Trophoblast cell (in vitro differentiated cells and primary cell): ENCODE results near the gene ABCG4.
"Not testable (repeated sequence)": the region's sequence is repeated elsewhere in the genome, so short reads cannot be mapped to it uniquely, and the experiment has no call there.

ENCODE experiments used
- DNase-seq, 2 donors: peaks; one replicate each; pipeline ENCODE4 v3.0.0-alpha.2; 2016
- H2AFZ ChIP-seq: 2 replicates; pipeline ENCODE4 v1.6.1; 2013; ENCODE audit warnings: low read length, moderate library complexity, mild to moderate bottlenecking; ENCODE audit not compliant: insufficient read depth, poor library complexity
- H2AK5ac ChIP-seq: 2 replicates; pipeline ENCODE4 v1.6.1; 2013; ENCODE audit warnings: mild to moderate bottlenecking, low read length
- H2BK120ac ChIP-seq: 2 replicates; pipeline ENCODE4 v1.6.1; 2013; ENCODE audit warnings: low read length, mild to moderate bottlenecking, moderate library complexity; ENCODE audit not compliant: insufficient read depth, poor library complexity
- H2BK12ac ChIP-seq: 2 replicates; pipeline ENCODE4 v1.6.1; 2013; ENCODE audit warnings: mild to moderate bottlenecking, low read length, moderate library complexity
- H2BK5ac ChIP-seq: 2 replicates; pipeline ENCODE4 v1.6.1; 2013; ENCODE audit warnings: low read length, low read depth, moderate library complexity, mild to moderate bottlenecking; ENCODE audit not compliant: poor library complexity
- H3K14ac ChIP-seq: 2 replicates; pipeline ENCODE4 v1.6.1; 2013; ENCODE audit warnings: mild to moderate bottlenecking, low read length
- H3K18ac ChIP-seq: 2 replicates; pipeline ENCODE4 v1.6.1; 2013; ENCODE audit warnings: mild to moderate bottlenecking, low read length
- H3K23ac ChIP-seq: 2 replicates; pipeline ENCODE4 v1.6.1; 2013; ENCODE audit warnings: low read length
- H3K27ac ChIP-seq: 2 replicates; pipeline ENCODE4 v1.5.1; 2013; ENCODE audit warnings: low read depth, mild to moderate bottlenecking, inconsistent platforms, low read length, moderate library complexity
- H3K27me3 ChIP-seq: 2 replicates; pipeline ENCODE4 v1.6.1; 2013; ENCODE audit warnings: inconsistent platforms, mild to moderate bottlenecking, low read length, moderate library complexity; ENCODE audit not compliant: insufficient read depth
- H3K36me3 ChIP-seq, 2 experiments: 1 replicate in 1 of 2; 2 replicates in 1 of 2; pipeline ENCODE4 v1.6.1; 2013; ENCODE audit warnings: low read length in 2 of 2, mild to moderate bottlenecking in 2 of 2, moderate library complexity in 1 of 2; ENCODE audit not compliant: insufficient read depth in 2 of 2, control insufficient read depth in 1 of 2
- H3K4ac ChIP-seq: 2 replicates; pipeline ENCODE4 v1.6.1; 2013; ENCODE audit warnings: low read depth, mild to moderate bottlenecking, low read length, moderate library complexity
- H3K4me1 ChIP-seq, 2 experiments: 1 replicate in 1 of 2; 2 replicates in 1 of 2; pipeline ENCODE4 v1.6.1; 2013; ENCODE audit warnings: low read length in 2 of 2, mild to moderate bottlenecking in 2 of 2, moderate library complexity in 1 of 2; ENCODE audit not compliant: insufficient read depth in 2 of 2, control insufficient read depth in 1 of 2
- H3K4me2 ChIP-seq: 2 replicates; pipeline ENCODE4 v1.6.1; 2013; ENCODE audit warnings: inconsistent platforms, mild to moderate bottlenecking, low read length, moderate library complexity
- H3K4me3 ChIP-seq: 2 replicates; pipeline ENCODE4 v1.5.1; 2013; ENCODE audit warnings: mild to moderate bottlenecking, low read depth, low read length, inconsistent platforms
- H3K79me1 ChIP-seq: one replicate; pipeline ENCODE4 v1.6.1; 2013; ENCODE audit warnings: low read length
- H3K79me2 ChIP-seq: 2 replicates; pipeline ENCODE4 v1.6.1; 2013; ENCODE audit warnings: low read length, mild to moderate bottlenecking; ENCODE audit not compliant: control insufficient read depth, insufficient read depth, poor library complexity
- H3K9ac ChIP-seq: 2 replicates; pipeline ENCODE4 v1.6.1; 2013; ENCODE audit warnings: mild to moderate bottlenecking, low read length
- H3K9me3 ChIP-seq: 2 replicates; pipeline ENCODE4 v1.6.1; 2013; ENCODE audit warnings: low read depth, mild to moderate bottlenecking, control low read depth, inconsistent platforms, low read length; ENCODE audit not compliant: insufficient read depth
- H4K12ac ChIP-seq: 2 replicates; pipeline ENCODE4 v1.6.1; 2013; ENCODE audit warnings: low read depth, mild to moderate bottlenecking, low read length, moderate library complexity
- H4K8ac ChIP-seq: 2 replicates; pipeline ENCODE4 v1.6.1; 2013; ENCODE audit warnings: low read depth, mild to moderate bottlenecking, low read length, moderate library complexity
- H4K91ac ChIP-seq: one replicate; pipeline ENCODE4 v1.6.1; 2013; ENCODE audit warnings: low read depth, mild to moderate bottlenecking, low read length, moderate library complexity
- WGBS: extraction: QIAGEN DNeasy Blood & Tissue Kit; methylation state at CpG from one replicate; pipeline ENCODE4 v1.1.7; 2013; ENCODE audit warnings: missing lambda C conversion rate; ENCODE audit not compliant: insufficient read length, insufficient coverage; ENCODE audit errors: extremely low coverage; 5-methylcytosine and 5-hydroxymethylcytosine counted together

Gene ABCG4

GRCh38 chr11:119130662-119131061, 18.2 kb upstream of the ABCG4 start:
- Histone ChIP-seq H3K9me3 (no peaks in the 10 kb centered on the region), H2AK5ac (no peak overlapping the region), H3K4ac (no peak overlapping the region), H3K23ac (no peak overlapping the region), H4K8ac (no peak overlapping the region), H2BK5ac (no peak overlapping the region), H3K27me3 (no peaks in the 10 kb centered on the region), H3K36me3 (peaks cover 38 to 40% of the 10 kb centered on the region in 2 experiments), H4K12ac (no peak overlapping the region), H3K4me3 (no peak overlapping the region), H2BK120ac (no peak overlapping the region), H3K79me1 (no peaks in the 10 kb centered on the region), H3K4me1 (no peaks in the 10 kb centered on the region), H3K4me2 (no peak overlapping the region), H3K14ac (no peak overlapping the region), H3K9ac (no peak overlapping the region), H2BK12ac (no peak overlapping the region), H3K18ac (no peak overlapping the region), H4K91ac (no peak overlapping the region), H2AFZ (no peak overlapping the region), H3K27ac (no peak overlapping the region), H3K79me2 (no peaks in the 10 kb centered on the region)
- WGBS: no CpG with 5 or more reads among the region's 3 CpGs
- no peak for DNase-seq

GRCh38 chr11:119134389-119134978, 14.4 kb upstream of the ABCG4 start:
- H4K12ac ChIP-seq: no peak overlapping the region
- peak in 1 of 2 donors; percentile 14 for DNase-seq
- H3K23ac ChIP-seq: no peak overlapping the region
- H3K4me1 ChIP-seq: no peaks in the 10 kb centered on the region
- H3K9ac ChIP-seq: no peak overlapping the region
- H3K36me3 ChIP-seq: peaks cover 31 to 40% of the 10 kb centered on the region in 2 experiments
- H3K9me3 ChIP-seq: no peaks in the 10 kb centered on the region
- no peak overlapping the region for H2AK5ac ChIP-seq
- H3K79me1 ChIP-seq: no peaks in the 10 kb centered on the region
- no peak overlapping the region for H3K4me3 ChIP-seq
- H2BK5ac ChIP-seq: no peak overlapping the region
- H3K14ac ChIP-seq: no peak overlapping the region
- H4K8ac ChIP-seq: no peak overlapping the region
- no peak overlapping the region for H4K91ac ChIP-seq
- no CpG with 5 or more reads among the region's 4 CpGs for WGBS
- H3K18ac ChIP-seq: no peak overlapping the region
- H2AFZ ChIP-seq: no peak overlapping the region
- H2BK12ac ChIP-seq: no peak overlapping the region
- no peaks in the 10 kb centered on the region for H3K27me3 ChIP-seq
- no peak overlapping the region for H3K4ac ChIP-seq
- H3K79me2 ChIP-seq: no peaks in the 10 kb centered on the region
- no peak overlapping the region for H2BK120ac ChIP-seq
- H3K27ac ChIP-seq: no peak overlapping the region
- no peak overlapping the region for H3K4me2 ChIP-seq

GRCh38 chr11:119139276-119139675, 9.6 kb upstream of the ABCG4 start:
- H2AK5ac ChIP-seq, H4K8ac ChIP-seq, H3K4ac ChIP-seq: not testable (repeated sequence)

GRCh38 chr11:119144825-119145486, 3.9 kb upstream of the ABCG4 start:
- Histone ChIP-seq H2AFZ (no peak overlapping the region), H3K36me3 (no peaks in the 10 kb centered on the region), H3K27me3 (peaks cover 25% of the 10 kb centered on the region), H3K23ac (no peak overlapping the region), H3K9ac (no peak overlapping the region), H2AK5ac (no peak overlapping the region), H2BK12ac (no peak overlapping the region), H2BK5ac (no peak overlapping the region), H2BK120ac (no peak overlapping the region), H3K18ac (no peak overlapping the region), H3K27ac (no peak overlapping the region), H3K79me2 (no peaks in the 10 kb centered on the region), H4K91ac (no peak overlapping the region), H3K4me1 (peaks cover 10 to 14% of the 10 kb centered on the region in 2 experiments), H3K4me3 (no peak overlapping the region), H3K14ac (no peak overlapping the region), H3K4ac (no peak overlapping the region), H3K79me1 (no peaks in the 10 kb centered on the region), H3K9me3 (peaks cover 2% of the 10 kb centered on the region), H4K8ac (no peak overlapping the region), H4K12ac (no peak overlapping the region), H3K4me2 (no peak overlapping the region)
- no CpG with 5 or more reads among the region's 7 CpGs for WGBS
- peak; percentile 50 to 75 for DNase-seq

More at GRCh38 chr11:119139276-119139675, 9.6 kb upstream of the ABCG4 start:
- H3K79me2 ChIP-seq, DNase-seq, H3K23ac ChIP-seq, H3K4me2 ChIP-seq, H3K14ac ChIP-seq, H3K36me3 ChIP-seq, H3K27me3 ChIP-seq, H3K27ac ChIP-seq, H3K18ac ChIP-seq, H3K9ac ChIP-seq, H3K9me3 ChIP-seq, H2BK120ac ChIP-seq, H2BK12ac ChIP-seq, H3K4me3 ChIP-seq, H4K12ac ChIP-seq, H2AFZ ChIP-seq, H3K79me1 ChIP-seq, H3K4me1 ChIP-seq, H2BK5ac ChIP-seq, H4K91ac ChIP-seq: not testable (repeated sequence)
- WGBS: no CpG with 5 or more reads among the region's 10 CpGs
